Keratinocyte (primary cell): ENCODE results near the gene THOP1. TPM values are rescaled to one million over a fixed set of nuclear protein-coding genes. Genes with fewer than 3 reads are reported as not detected.

Experiments
- DNase-seq: peaks from one replicate; pipeline ENCODE4 v3.0.0-alpha.2; 2011; ENCODE audit warnings: low read depth, missing footprints, low spot score
- FAIRE-seq: peaks from 2 replicates; lab custom pipeline; 2011; peaks lifted over from hg19 to GRCh38; lab: Jason Lieb, UNC
- H2AFZ ChIP-seq: 2 replicates; pipeline ENCODE4 v1.6.0; 2012; ENCODE audit warnings: low read length, control low read depth, inconsistent platforms; ENCODE audit not compliant: control insufficient read depth
- H3K27ac ChIP-seq: 2 replicates; pipeline ENCODE4 v1.5.1; 2011; ENCODE audit warnings: low read length; ENCODE audit not compliant: control insufficient read depth, insufficient read depth
- H3K27me3 ChIP-seq: 3 replicates; pipeline ENCODE4 v1.6.0; 2011; ENCODE audit warnings: low read length; ENCODE audit not compliant: control insufficient read depth, insufficient read depth; ENCODE audit errors: extremely low read depth
- H3K36me3 ChIP-seq, 2 experiments: 2 replicates in 1 of 2; 3 replicates in 1 of 2; pipeline ENCODE4 v1.5.1; 2011; ENCODE audit warnings: low read length in 2 of 2, mild to moderate bottlenecking in 1 of 2; ENCODE audit not compliant: control insufficient read depth in 2 of 2, insufficient read depth in 2 of 2; ENCODE audit errors: extremely low read depth in 1 of 2
- H3K4me1 ChIP-seq: 3 replicates; pipeline ENCODE4 v1.5.1; 2011; ENCODE audit warnings: low read length; ENCODE audit not compliant: control insufficient read depth, insufficient read depth; ENCODE audit errors: extremely low read depth
- H3K4me2 ChIP-seq: 3 replicates; pipeline ENCODE4 v1.6.0; 2011; ENCODE audit warnings: low read depth, low read length; ENCODE audit not compliant: control insufficient read depth, insufficient read depth; ENCODE audit errors: extremely low read depth
- H3K4me3 ChIP-seq, 3 experiments: fragments of 200-600 bp in 1 of 3; sonication (generic) in 1 of 3; 2 replicates in 2 of 3; 3 replicates in 1 of 3; pipeline ENCODE4 v1.5.1; 2011 to 2016; ENCODE audit warnings: low read length in 3 of 3, mild to moderate bottlenecking in 3 of 3, control low read depth in 2 of 3, inconsistent platforms in 1 of 3, low read depth in 1 of 3, mixed read lengths in 1 of 3, mixed run types in 1 of 3, moderate library complexity in 1 of 3; ENCODE audit not compliant: control insufficient read depth in 2 of 3, insufficient read depth in 2 of 3; ENCODE audit errors: extremely low read depth in 1 of 3
- H3K79me2 ChIP-seq: 2 replicates; pipeline ENCODE4 v1.6.0; 2012; ENCODE audit warnings: low read length; ENCODE audit not compliant: control insufficient read depth, insufficient read depth
- H3K9ac ChIP-seq: 3 replicates; pipeline ENCODE4 v1.6.0; 2011; ENCODE audit warnings: low read length; ENCODE audit not compliant: control insufficient read depth, insufficient read depth; ENCODE audit errors: extremely low read depth
- H3K9me1 ChIP-seq: 3 replicates; pipeline ENCODE4 v1.6.0; 2011; ENCODE audit warnings: low read length; ENCODE audit not compliant: control insufficient read depth, insufficient read depth; ENCODE audit errors: extremely low read depth
- H3K9me3 ChIP-seq: 2 replicates; pipeline ENCODE4 v1.5.1; 2012; ENCODE audit warnings: low read depth, low read length; ENCODE audit not compliant: control insufficient read depth
- H4K20me1 ChIP-seq: 3 replicates; pipeline ENCODE4 v1.6.0; 2011; ENCODE audit warnings: low read length; ENCODE audit not compliant: control insufficient read depth, insufficient read depth; ENCODE audit errors: extremely low read depth
- CTCF ChIP-seq, 3 experiments: IDR thresholded peaks in 1 of 3; conservative IDR thresholded peaks in 1 of 3; optimal IDR thresholded peaks in 1 of 3; 2 replicates in 2 of 3; 3 replicates in 1 of 3; pipeline versions ENCODE3 to v1.5.1; 2011; ENCODE audit warnings: low read length in 3 of 3, mild to moderate bottlenecking in 3 of 3, moderate library complexity in 2 of 3, control low read depth in 1 of 3, inconsistent platforms in 1 of 3; ENCODE audit not compliant: insufficient read depth in 2 of 3; ENCODE audit errors: extremely low read depth in 1 of 3
- EZH2 ChIP-seq: IDR thresholded peaks from one replicate; pipeline ENCODE4 v1.6.1; 2012; ENCODE audit warnings: inconsistent platforms, mild to moderate bottlenecking, low read length, moderate library complexity
- dilution Hi-C: fragments of 300-500 bp; cut with MboI; formaldehyde crosslinking; loops from one replicate; pipeline ENCODE4 v1.7.0; 2020; ENCODE audit warnings: low sequenced_read_pairs; ENCODE audit not compliant: extremely low pct_ligation_motif_present
- polyA plus RNA-seq, 5 experiments: library from polyadenylated mRNA; depleted of rRNA in 3 of 5; stranded (reverse) in 3 of 5; stranded (forward) in 1 of 5; unstranded in 1 of 5; fragments of >200 nt; gene quantifications; 1 replicate in 1 of 5; 2 replicates in 3 of 5; 3 replicates in 1 of 5; pipeline versions ENCODE4 v1.2.1 to v1.2.3, GENCODE V29; 2011 to 2012; ENCODE audit warnings: missing spikeins in 2 of 5, low read depth in 1 of 5, low replicate concordance in 1 of 5

Gene THOP1
- polyA plus RNA-seq, 1 donor (not counting 4 experiments of a cell fraction or from before 2014, with no cell fraction given) = 69.9 TPM

- dilution Hi-C loops = no loop called here
- Histone ChIP-seq H3K36me3 (peaks cover 20 to 60% of the 10 kb centered on the region in 2 experiments), H3K4me2 (no peak overlapping the region), H3K9me1 (no peaks in the 10 kb centered on the region), H4K20me1 (no peaks in the 10 kb centered on the region), H3K27me3 (no peaks in the 10 kb centered on the region), H2AFZ (no peak overlapping the region), H3K4me3 (no peak overlapping the region), H3K9ac (no peak overlapping the region), H3K4me1 (no peaks in the 10 kb centered on the region), H3K9me3 (no peaks in the 10 kb centered on the region), H3K27ac (no peak overlapping the region), H3K79me2 (peaks cover 7% of the 10 kb centered on the region)
- TF ChIP-seq CTCF (optimal IDR thresholded peaks at IDR 0.05 in 1 of 3, IDR thresholded peaks at IDR 0.05 in 1 of 3, conservative IDR thresholded peaks at IDR 0.05 in 1 of 3; ENCODE audit: extremely low read depth in 1 of 3, insufficient read depth in 2 of 3, low read length in 3 of 3) (no peak), EZH2 (no peak)
- FAIRE-seq (no peak), DNase-seq (no peak)
Observed at GRCh38 chr19:2802826-2803225, 17.5 kb downstream of the THOP1 start.

DNA sequence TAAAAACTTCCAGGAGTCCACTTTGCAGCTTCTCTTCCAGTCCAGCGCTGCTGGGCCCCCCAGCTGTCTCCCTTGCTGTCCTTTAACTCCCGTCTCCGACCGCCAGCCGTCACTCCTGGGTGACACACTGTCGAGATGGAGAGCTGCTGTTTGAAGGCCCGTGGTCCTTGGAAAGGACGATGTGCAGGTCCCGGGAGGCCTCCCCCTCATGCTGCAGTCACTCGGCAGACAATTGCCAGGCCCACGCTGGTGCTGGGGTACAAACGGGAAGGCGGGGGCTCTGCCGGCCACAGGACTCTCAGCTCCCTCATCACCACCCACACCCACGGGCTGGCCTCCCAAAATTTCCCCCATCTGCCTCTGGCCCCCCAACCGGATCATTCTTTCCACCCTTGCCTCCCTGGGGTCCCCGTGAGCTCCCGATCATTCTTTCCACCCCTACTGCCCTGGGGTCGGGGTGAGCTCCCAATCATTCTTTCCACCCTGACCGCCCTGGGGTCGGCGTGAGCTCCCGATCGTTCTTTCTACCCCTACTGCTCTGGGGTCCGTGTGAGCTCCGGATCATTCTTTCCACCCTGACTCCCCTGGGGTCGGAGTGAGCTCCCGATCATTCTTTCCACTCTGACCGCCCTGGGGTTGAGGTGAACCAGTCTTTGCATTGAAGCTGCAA is 18.3 kb downstream of the THOP1 start:
- no peak overlapping the region for H3K4me2 ChIP-seq
- no peak for DNase-seq
- H4K20me1 ChIP-seq = no peaks in the 10 kb centered on the region
- H3K79me2 ChIP-seq = peaks cover 7% of the 10 kb centered on the region
- dilution Hi-C loops = no loop called here
- no peak overlapping the region for H3K27ac ChIP-seq
- no peak overlapping the region for H2AFZ ChIP-seq
- no peaks in the 10 kb centered on the region for H3K27me3 ChIP-seq
- no peaks in the 10 kb centered on the region for H3K9me3 ChIP-seq
- no peak overlapping the region for H3K4me3 ChIP-seq
- no peak for FAIRE-seq
- H3K9me1 ChIP-seq = no peaks in the 10 kb centered on the region
- TF ChIP-seq CTCF (optimal IDR thresholded peaks at IDR 0.05 in 1 of 3, IDR thresholded peaks at IDR 0.05 in 1 of 3, conservative IDR thresholded peaks at IDR 0.05 in 1 of 3; ENCODE audit: extremely low read depth in 1 of 3, insufficient read depth in 2 of 3, low read length in 3 of 3) (no peak), EZH2 (no peak)
- no peak overlapping the region for H3K9ac ChIP-seq
- peaks cover 18 to 55% of the 10 kb centered on the region in 2 experiments for H3K36me3 ChIP-seq
- H3K4me1 ChIP-seq = no peaks in the 10 kb centered on the region
